AG09309 (cell line): ENCODE measurements around the gene PTPRF.

Source experiments
- DNase-seq: peaks from one replicate; pipeline ENCODE4 v3.0.0-alpha.2; 2010; ENCODE audit warnings: low read depth
- H3K4me3 ChIP-seq: 2 replicates; pipeline ENCODE4 v1.5.1; 2011; ENCODE audit warnings: mild to moderate bottlenecking, low read depth, low read length, moderate library complexity; ENCODE audit not compliant: control insufficient read depth
- TF ChIP-seq, protein P1 (sequence below): IDR thresholded peaks from 2 replicates; pipeline ENCODE4 v1.5.1; 2011; ENCODE audit warnings: mild to moderate bottlenecking, low read depth, low read length, inconsistent platforms; ENCODE audit not compliant: insufficient read depth, control insufficient read depth; ENCODE audit errors: missing control alignments

The PTPRF gene

DNA sequence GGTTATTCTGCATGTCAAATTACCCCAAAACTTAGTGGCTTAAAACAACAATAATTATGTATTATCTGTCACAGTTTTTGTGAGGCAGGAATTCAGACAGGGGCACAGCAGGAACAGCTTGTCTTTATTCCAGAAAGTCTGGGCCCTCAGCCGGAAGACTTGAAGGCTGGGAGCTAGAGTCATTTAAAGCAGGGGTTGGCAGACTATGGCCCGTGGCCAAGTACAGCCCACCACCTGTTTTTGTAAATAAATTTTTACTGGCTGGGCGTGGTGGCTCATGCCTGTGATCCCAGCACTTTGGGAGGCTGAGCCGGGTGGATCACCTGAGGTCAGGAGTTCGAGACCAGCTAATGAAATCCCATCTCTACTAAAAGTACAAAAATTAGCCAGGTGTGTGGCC, 79.7 kb downstream of the PTPRF start:
- TF ChIP-seq, protein P1, sequence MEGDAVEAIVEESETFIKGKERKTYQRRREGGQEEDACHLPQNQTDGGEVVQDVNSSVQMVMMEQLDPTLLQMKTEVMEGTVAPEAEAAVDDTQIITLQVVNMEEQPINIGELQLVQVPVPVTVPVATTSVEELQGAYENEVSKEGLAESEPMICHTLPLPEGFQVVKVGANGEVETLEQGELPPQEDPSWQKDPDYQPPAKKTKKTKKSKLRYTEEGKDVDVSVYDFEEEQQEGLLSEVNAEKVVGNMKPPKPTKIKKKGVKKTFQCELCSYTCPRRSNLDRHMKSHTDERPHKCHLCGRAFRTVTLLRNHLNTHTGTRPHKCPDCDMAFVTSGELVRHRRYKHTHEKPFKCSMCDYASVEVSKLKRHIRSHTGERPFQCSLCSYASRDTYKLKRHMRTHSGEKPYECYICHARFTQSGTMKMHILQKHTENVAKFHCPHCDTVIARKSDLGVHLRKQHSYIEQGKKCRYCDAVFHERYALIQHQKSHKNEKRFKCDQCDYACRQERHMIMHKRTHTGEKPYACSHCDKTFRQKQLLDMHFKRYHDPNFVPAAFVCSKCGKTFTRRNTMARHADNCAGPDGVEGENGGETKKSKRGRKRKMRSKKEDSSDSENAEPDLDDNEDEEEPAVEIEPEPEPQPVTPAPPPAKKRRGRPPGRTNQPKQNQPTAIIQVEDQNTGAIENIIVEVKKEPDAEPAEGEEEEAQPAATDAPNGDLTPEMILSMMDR: no peak
- no peak overlapping the region for H3K4me3 ChIP-seq
- no peak for DNase-seq

- H3K4me3 ChIP-seq: no peak overlapping the region
- DNase-seq: no peak
- TF ChIP-seq, protein P1: no peak
These were observed 81.3 kb downstream of the PTPRF start for GRCh38 chr1:43611950-43612349.

DNA sequence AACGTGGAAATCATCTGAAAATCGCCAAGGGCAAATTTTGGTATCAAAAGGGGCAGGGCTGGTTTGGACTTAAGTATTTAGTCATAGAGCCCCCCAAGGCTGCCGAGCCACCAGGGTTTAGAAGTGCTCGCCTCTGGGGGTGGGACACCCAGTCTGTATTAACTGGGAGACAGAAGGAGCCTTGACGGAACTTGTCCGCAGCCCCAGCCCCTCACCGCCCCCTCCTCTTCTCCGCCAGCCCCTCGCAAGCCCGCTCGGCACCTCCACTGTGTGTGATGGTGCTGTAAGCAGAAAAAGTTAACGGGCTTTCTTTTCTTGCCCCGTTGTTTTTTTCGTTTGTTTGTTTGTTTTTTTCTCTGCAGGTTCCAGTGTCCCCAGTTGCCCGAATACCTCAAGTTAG, 81.7 kb downstream of the PTPRF start:
- DNase-seq: no peak
- TF ChIP-seq, protein P1: no peak
- H3K4me3 ChIP-seq: no peak overlapping the region

GRCh38 chr1:43613075-43613942, 82.6 kb downstream of the PTPRF start:
- no peak for DNase-seq
- no peak overlapping the region for H3K4me3 ChIP-seq
- TF ChIP-seq, protein P1: no peak

DNA sequence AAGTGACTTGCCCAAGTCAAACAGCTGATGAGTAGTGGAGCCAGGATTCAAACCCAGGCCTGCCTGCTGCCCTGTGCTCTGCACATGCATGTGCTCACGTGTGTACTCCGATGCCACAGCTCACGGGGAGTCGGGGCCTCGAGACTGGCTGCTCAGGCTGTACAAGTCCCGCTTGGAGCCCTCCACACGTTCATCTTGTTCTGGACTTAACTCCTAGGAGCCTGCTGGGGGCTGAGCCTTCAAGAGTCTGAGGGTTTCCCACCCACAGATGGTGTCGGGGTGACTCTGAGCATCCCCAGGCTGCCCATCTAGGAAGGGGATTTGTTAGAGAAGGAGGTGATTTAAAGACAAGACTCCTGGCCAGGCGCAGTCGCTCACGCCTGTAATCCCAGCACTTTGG, 83.5 kb downstream of the PTPRF start:
- TF ChIP-seq, protein P1: no peak
- no peak for DNase-seq
- no peak overlapping the region for H3K4me3 ChIP-seq

DNA sequence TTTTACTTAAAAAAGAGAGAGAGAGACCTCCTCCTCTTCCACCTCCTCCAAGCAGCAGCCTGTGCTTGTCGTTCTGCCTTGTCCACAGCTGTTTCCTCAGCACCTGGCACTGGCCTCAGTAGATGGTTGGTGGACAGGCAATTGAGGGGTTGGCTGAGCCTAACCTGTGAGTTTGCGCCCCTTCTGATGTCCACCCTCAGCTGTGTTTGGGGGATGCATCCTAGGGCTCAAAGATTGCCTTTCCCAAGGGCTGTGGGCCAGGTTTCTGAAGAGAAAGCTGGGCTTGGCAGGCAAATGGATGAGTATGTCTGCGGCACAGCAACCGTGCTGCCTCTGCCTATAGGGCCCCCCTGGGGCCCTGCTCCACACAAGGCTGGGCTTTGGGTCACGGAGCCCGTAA, 84.2 kb downstream of the PTPRF start:
- TF ChIP-seq, protein P1: no peak
- DNase-seq: no peak

GRCh38 chr1:43616383-43616782, 85.7 kb downstream of the PTPRF start:
- DNase-seq: no peak
- TF ChIP-seq, protein P1: no peak
- H3K4me3 ChIP-seq: no peak overlapping the region

More for the DNA sequence above, 84.2 kb downstream of the PTPRF start:
- H3K4me3 ChIP-seq: no peak overlapping the region
